Mammary epithelial cell (primary cell): ENCODE measurements around the gene NOL4L.

ENCODE experiments used
- EZH2 ChIP-seq: IDR thresholded peaks from 2 replicates; pipeline ENCODE4 v1.6.1; 2012; ENCODE audit warnings: low read length, inconsistent platforms, borderline replicate concordance
- TF ChIP-seq, protein P1 (sequence below), 2 donors: IDR thresholded peaks in 1 of 2; conservative IDR thresholded peaks in 1 of 2; 2 replicates each; pipeline ENCODE4 v1.5.1; 2011 to 2012; ENCODE audit warnings: inconsistent platforms in 2 of 2, low read length in 2 of 2, mild to moderate bottlenecking in 2 of 2, control low read depth in 1 of 2, low read depth in 1 of 2; ENCODE audit not compliant: insufficient read depth in 1 of 2; ENCODE audit errors: extremely low read depth in 1 of 2

DNA sequence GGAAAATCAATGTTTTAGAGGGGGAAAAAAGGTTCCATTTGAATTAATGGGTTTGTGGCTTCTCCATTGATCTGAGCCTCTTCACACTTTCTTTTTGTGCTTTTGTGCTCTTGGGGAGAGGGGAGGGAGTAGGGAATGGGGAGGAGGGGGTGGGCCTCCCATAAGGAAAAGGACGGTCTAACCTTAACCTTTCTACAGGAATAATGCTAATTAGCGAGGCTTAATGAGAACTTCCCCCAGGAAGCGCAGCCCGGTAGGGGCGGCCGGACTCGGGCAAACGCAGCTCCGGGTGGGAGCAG, 103.0 kb downstream of the NOL4L start:
- TF ChIP-seq, protein P1, sequence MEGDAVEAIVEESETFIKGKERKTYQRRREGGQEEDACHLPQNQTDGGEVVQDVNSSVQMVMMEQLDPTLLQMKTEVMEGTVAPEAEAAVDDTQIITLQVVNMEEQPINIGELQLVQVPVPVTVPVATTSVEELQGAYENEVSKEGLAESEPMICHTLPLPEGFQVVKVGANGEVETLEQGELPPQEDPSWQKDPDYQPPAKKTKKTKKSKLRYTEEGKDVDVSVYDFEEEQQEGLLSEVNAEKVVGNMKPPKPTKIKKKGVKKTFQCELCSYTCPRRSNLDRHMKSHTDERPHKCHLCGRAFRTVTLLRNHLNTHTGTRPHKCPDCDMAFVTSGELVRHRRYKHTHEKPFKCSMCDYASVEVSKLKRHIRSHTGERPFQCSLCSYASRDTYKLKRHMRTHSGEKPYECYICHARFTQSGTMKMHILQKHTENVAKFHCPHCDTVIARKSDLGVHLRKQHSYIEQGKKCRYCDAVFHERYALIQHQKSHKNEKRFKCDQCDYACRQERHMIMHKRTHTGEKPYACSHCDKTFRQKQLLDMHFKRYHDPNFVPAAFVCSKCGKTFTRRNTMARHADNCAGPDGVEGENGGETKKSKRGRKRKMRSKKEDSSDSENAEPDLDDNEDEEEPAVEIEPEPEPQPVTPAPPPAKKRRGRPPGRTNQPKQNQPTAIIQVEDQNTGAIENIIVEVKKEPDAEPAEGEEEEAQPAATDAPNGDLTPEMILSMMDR (conservative IDR thresholded peaks at IDR 0.05 in 1 of 2, IDR thresholded peaks at IDR 0.05 in 1 of 2; ENCODE audit: extremely low read depth in 1 of 2, insufficient read depth in 1 of 2, low read depth in 1 of 2, low read length in 2 of 2) = no peak
- no peak for TF ChIP-seq EZH2
